Stomach (tissue), 9 donors: ENCODE measurements around the gene AGL. TPM values are rescaled to one million over a fixed set of nuclear protein-coding genes. Genes with fewer than 3 reads are reported as not detected.
"Not testable (repeated sequence)": the region's sequence is repeated elsewhere in the genome, so short reads cannot be mapped to it uniquely, and the experiment has no call there.

Source experiments
- DNase-seq, 2 donors: peaks; one replicate each; pipeline versions ENCODE4 v3.0.0 to v3.0.0-alpha.2; 2013 to 2019
- H3K27ac ChIP-seq, 5 donors: fragments of 200-600 bp in 4 of 5; sonication (generic) in 4 of 5; one replicate each; pipeline ENCODE4 v1.5.1; 2013 to 2019; ENCODE audit warnings: mild to moderate bottlenecking in 1 of 5, moderate library complexity in 1 of 5
- H3K27me3 ChIP-seq, 3 donors: fragments of 200-600 bp; sonication (generic); one replicate each; pipeline ENCODE4 v1.5.1; 2017 to 2019; ENCODE audit warnings: mixed run types in 1 of 3
- H3K36me3 ChIP-seq, 4 donors: fragments of 200-600 bp; sonication (generic); 1 replicate in 3 of 4; 2 replicates in 1 of 4; pipeline ENCODE4 v1.5.1; 2016 to 2019
- H3K4me1 ChIP-seq, 4 donors: fragments of 200-600 bp; sonication (generic); one replicate each; pipeline ENCODE4 v1.5.1; 2016 to 2019
- H3K4me3 ChIP-seq, 4 donors: fragments of 200-600 bp; sonication (generic) in 3 of 4; one replicate each; pipeline ENCODE4 v1.5.1; 2016 to 2019; ENCODE audit warnings: mild to moderate bottlenecking in 1 of 4
- H3K9me3 ChIP-seq, 4 donors: fragments of 200-600 bp; sonication (generic); one replicate each; pipeline ENCODE4 v1.5.1; 2016 to 2019
- EP300 ChIP-seq: sonication (generic); formaldehyde crosslinking; IDR thresholded peaks from one replicate; pipeline ENCODE4 v1.6.1; 2017; ENCODE audit warnings: antibody characterized with exemption
- POLR2A ChIP-seq, 4 donors: fragments of 450-650 bp; IDR thresholded peaks; one replicate each; pipeline ENCODE4 v1.6.1; 2016; ENCODE audit warnings: antibody characterized with exemption in 4 of 4, control low read depth in 2 of 4, mild to moderate bottlenecking in 1 of 4, moderate library complexity in 1 of 4
- POLR2AphosphoS5 ChIP-seq, 3 donors: sonication (generic); formaldehyde crosslinking; IDR thresholded peaks; one replicate each; pipeline ENCODE4 v1.6.1; 2016; ENCODE audit warnings: antibody characterized with exemption in 3 of 3
- WGBS, 5 donors: extraction: QIAGEN DNeasy Blood & Tissue Kit in 3 of 5; methylation state at CpG; one replicate each; pipeline versions ENCODE4 v1.1.5 to v1.1.7; 2013 to 2018; 5-methylcytosine and 5-hydroxymethylcytosine counted together
- intact Hi-C: fragments of 100-400 bp; cut with DNase I; formaldehyde crosslinking; loops from one replicate; pipeline ENCODE4 v1.15.1; 2023; ENCODE audit warnings: low total_unique reads
- polyA plus RNA-seq, 3 donors: library from polyadenylated mRNA; stranded (reverse); fragments of 200-250 nt; gene quantifications; one replicate each; pipeline ENCODE4 v1.2.3, GENCODE V29; 2013
- small RNA-seq, 4 donors: library from RNA; depleted of rRNA; stranded (forward); fragments of <200 nt; gene quantifications; one replicate each; pipeline ENCODE3, GENCODE V24; 2016
- total RNA-seq, 5 donors: library from RNA; depleted of rRNA; stranded (reverse); fragments of >200 nt; gene quantifications; one replicate each; pipeline versions ENCODE4 v1.1.0 to v1.2.3, GENCODE V29; 2014 to 2016
- TF ChIP-seq, protein P1 (sequence below), 7 experiments: fragments of 450-650 bp in 4 of 7; fragments of 200-600 bp in 3 of 7; sonication (generic) in 3 of 7; IDR thresholded peaks; one replicate each; pipeline ENCODE4 v1.5.1; 2016 to 2019; ENCODE audit warnings: antibody characterized with exemption in 7 of 7, control low read depth in 2 of 7, mild to moderate bottlenecking in 1 of 7
- donor health status: healthy with polysubstance abuse.
- donor health status: Bipolar disorder and iron deficiency.
- donor health status: healthy.

The AGL gene
- total and polyA plus RNA-seq, 8 donors, result 4.3 to 107 (median 16.1) TPM

DNA sequence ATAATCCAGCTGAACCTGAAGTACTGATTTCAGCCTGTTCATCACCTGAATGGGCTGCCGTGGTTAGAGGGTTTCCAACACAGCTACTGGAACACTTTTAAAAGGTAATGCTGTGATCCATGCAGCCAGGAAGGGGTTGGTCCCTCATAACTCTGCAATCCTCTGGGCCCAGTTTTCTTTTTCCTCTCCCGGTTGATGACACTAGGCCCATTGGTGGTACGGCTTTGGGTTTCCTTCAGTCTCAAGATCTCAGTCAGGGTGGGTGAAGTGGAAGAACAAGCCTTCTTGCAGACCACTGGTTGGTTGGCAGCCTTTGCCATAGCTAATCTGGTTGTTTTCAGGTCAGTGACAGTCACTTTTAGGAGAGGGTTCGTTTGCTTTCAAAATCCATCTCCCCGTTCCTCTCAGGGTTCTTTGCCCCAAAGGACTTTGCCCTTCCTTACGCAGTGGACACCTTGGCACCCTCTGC, 119.1 kb downstream of the AGL start:
- TF ChIP-seq POLR2A (IDR thresholded peaks at IDR 0.05) (no peak), EP300 (no peak), POLR2AphosphoS5 (IDR thresholded peaks at IDR 0.05) (no peak)
- TF ChIP-seq, protein P1, sequence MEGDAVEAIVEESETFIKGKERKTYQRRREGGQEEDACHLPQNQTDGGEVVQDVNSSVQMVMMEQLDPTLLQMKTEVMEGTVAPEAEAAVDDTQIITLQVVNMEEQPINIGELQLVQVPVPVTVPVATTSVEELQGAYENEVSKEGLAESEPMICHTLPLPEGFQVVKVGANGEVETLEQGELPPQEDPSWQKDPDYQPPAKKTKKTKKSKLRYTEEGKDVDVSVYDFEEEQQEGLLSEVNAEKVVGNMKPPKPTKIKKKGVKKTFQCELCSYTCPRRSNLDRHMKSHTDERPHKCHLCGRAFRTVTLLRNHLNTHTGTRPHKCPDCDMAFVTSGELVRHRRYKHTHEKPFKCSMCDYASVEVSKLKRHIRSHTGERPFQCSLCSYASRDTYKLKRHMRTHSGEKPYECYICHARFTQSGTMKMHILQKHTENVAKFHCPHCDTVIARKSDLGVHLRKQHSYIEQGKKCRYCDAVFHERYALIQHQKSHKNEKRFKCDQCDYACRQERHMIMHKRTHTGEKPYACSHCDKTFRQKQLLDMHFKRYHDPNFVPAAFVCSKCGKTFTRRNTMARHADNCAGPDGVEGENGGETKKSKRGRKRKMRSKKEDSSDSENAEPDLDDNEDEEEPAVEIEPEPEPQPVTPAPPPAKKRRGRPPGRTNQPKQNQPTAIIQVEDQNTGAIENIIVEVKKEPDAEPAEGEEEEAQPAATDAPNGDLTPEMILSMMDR (IDR thresholded peaks at IDR 0.05), result no peak
- intact Hi-C loops, result no loop called here
- Histone ChIP-seq H3K4me1 (peaks cover 9 to 49% (median 35%) of the 10 kb centered on the region in 4 donors), H3K27ac (peak overlapping the region; percentile 91 to 94 (median 91)), H3K4me3 (peak overlapping the region; percentile 76 to 97 (median 90)), H3K36me3 (no peaks in the 10 kb centered on the region), H3K27me3 (no peaks in the 10 kb centered on the region), H3K9me3 (no peaks in the 10 kb centered on the region)
- 5 to 16% (median 9%) methylated on average over 4 to 6 of the region's 6 CpGs for WGBS, 5 donors
- no peak for DNase-seq

DNA sequence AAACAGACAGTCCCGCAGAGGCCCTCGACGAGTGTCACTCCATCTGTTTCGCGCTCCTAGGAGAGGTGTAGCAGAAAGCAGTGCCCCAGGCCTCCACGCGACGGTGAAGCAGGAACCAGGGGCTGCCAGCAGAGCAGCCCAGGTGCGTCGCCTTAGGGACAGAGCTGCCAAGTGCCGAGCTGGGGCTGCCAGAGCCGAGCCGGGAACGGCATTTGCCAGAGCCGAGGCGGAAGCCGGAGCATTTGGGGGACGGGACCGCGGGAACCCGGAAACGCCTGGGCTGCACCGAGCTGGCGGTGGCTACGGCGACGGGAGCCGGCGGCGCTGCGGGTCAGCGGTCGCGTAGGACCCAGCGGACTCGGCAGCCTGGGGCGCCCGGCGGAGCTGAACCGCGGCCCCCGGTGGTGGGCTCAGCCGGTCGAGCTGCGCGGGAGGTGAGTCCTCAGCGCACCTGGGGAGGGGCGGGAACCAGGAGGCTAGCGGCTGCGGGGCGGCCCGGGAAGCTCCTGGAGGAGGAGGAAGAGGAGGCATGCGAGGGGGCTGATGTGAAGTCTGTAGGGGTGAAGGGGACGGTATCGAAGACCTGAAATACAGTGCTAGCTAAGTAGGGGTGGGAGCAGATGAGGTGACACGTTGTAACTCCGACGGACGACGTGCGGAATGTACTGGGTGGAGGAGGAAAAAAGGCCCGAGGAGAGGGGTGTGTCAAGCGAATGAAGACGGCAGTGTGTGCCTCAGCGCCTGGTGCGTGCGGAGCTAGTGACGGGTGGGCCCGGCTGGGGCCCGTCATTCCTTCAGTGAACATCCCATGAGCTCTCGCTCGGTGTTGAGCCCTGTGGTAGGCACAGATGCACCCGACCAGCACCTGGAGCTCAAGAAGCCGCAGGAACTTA, 119.8 kb downstream of the AGL start, which contains the start of gene SLC35A3:
TSS of gene SLC35A3 (plus strand) at position 268 of the 893 bp plus-strand sequence. CDS start 23,559 bp downstream, outside the sequence.
- Histone ChIP-seq H3K9me3 (no peaks in the 10 kb centered on the region), H3K4me3 (peak within 1 kb of the TSS; percentile 76 to 97 (median 90)), H3K36me3 (peaks cover 0 to 2% (median 2%) of the 10 kb centered on the region in 4 donors), H3K27me3 (no peaks in the 10 kb centered on the region), H3K27ac (peak within 1 kb of the TSS; percentile 91 to 94 (median 91)), H3K4me1 (peaks cover 9 to 56% (median 38%) of the 10 kb centered on the region in 4 donors)
- intact Hi-C loops, result no loop called here
- DNase-seq, result peak; percentile 90 to 93
- 0 to 1% (median 0%) methylated on average over 71 to 74 of the region's 74 CpGs for WGBS, 5 donors
- no peak for TF ChIP-seq EP300
- TF ChIP-seq POLR2A (IDR thresholded peaks at IDR 0.05), result peak in 1 of 4 donors; percentile 26
- TF ChIP-seq, protein P1 (IDR thresholded peaks at IDR 0.05), result no peak
- TF ChIP-seq POLR2AphosphoS5 (IDR thresholded peaks at IDR 0.05), result peak in 2 of 3 donors; percentile 80 to 86

DNA sequence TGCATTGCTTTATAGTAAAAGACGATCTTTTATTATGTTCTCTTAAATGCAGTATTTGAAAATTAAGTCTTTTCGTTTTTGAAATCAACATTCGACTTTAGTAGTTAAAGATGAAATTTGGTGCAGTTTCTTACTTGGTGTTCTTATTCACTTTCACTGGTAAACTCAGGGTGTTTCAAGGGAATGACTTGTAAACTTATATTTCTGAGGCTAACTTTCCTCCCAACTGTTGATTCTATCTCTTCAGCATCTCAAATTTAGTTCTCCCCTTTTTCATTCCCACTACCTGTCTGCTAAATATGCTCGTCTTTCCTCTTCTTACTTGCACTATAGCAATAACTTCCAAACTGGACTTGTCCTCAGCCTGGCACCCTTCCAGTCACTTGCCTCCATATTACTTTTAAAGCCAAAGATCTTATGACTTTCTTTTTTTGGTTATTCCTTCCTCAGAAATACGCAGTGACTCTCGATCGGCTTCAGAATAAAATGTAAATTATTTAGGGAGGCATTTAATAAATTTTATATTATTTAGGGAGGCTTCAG, 120.6 kb downstream of the AGL start:
- Histone ChIP-seq H3K9me3 (no peaks in the 10 kb centered on the region), H3K36me3 (peaks cover 0 to 11% (median 9%) of the 10 kb centered on the region in 4 donors), H3K27me3 (no peaks in the 10 kb centered on the region), H3K4me1 (peaks cover 9 to 63% (median 42%) of the 10 kb centered on the region in 4 donors), H3K27ac (peak overlapping the region; percentile 91 to 94 (median 91)), H3K4me3 (peak overlapping the region; percentile 76 to 97 (median 90))
- TF ChIP-seq POLR2AphosphoS5 (IDR thresholded peaks at IDR 0.05) (no peak), POLR2A (IDR thresholded peaks at IDR 0.05) (no peak), EP300 (no peak)
- TF ChIP-seq, protein P1 (IDR thresholded peaks at IDR 0.05), result no peak
- peak; percentile 41 to 48 for DNase-seq
- 27 to 44% (median 38%) methylated on average over 7 of the region's 7 CpGs for WGBS, 5 donors
- intact Hi-C loops, result no loop called here

DNA sequence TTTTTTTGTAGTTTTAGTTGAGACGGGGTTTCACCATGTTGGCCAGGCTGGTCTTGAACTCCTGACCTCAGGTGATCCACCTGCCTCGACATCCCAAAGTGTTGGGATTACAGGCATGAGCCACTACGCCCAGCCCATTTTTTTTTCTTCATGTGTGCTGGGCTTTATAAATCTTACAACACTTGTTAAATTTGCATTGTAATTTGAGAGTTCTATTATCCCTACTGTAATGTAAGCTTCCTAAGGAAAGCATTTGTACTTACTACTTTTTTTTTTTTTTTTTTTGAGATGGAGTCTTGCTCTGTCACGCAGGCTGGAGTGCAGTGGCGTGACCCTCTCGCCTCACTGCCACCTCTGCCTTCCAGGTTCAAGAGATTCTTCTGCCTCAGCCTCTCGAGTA, 121.9 kb downstream of the AGL start:
- peaks cover 9 to 68% (median 43%) of the 10 kb centered on the region in 4 donors for H3K4me1 ChIP-seq
- H3K36me3 ChIP-seq, result peaks cover 0 to 19% (median 15%) of the 10 kb centered on the region in 4 donors
- WGBS, 5 donors, result 44 to 76% (median 63%) methylated on average over 7 of the region's 7 CpGs
- H3K27me3 ChIP-seq, H3K4me3 ChIP-seq, DNase-seq, H3K9me3 ChIP-seq, intact Hi-C loops: not testable (repeated sequence)
- peak overlapping the region in 4 of 5 donors; percentile 32 to 91 (median 71) for H3K27ac ChIP-seq

Small RNA genes within 50 kb of the gene (small RNA-seq; reads per million reads assigned to genes)
- 0 reads per million in 4 donors for gene AC096949.1

Other genes with a start within 250 kb of the AGL start
- 10 to 100 TPM in 1 of 5 donors, 1 to 10 TPM in 4; 1.2 to 16.2 (median 4.6) TPM for gene PALMD, start 204.2 kb upstream of the AGL start, total RNA-seq
- 10 to 100 TPM in 1 of 3 donors, 1 to 10 TPM in 2; 1.8 to 15.0 (median 2.6) TPM for gene PALMD, start 204.2 kb upstream of the AGL start, polyA plus RNA-seq
- gene FRRS1, start 83.7 kb upstream of the AGL start, total RNA-seq, result 10 to 100 TPM in 3 of 5 donors, 1 to 10 TPM in 2; 3.2 to 21.1 (median 11.1) TPM
- gene FRRS1, start 83.7 kb upstream of the AGL start, polyA plus RNA-seq, result 1 to 10 TPM in 2 of 3 donors, under 1 TPM in 1; 0.46 to 1.7 (median 1.5) TPM
- gene SLC35A3, start 119.6 kb downstream of the AGL start, total RNA-seq, result 100 to 1,000 TPM in 2 of 5 donors, 10 to 100 TPM in 3; 37.1 to 206 (median 83.6) TPM
- 10 to 100 TPM in 1 of 3 donors, 1 to 10 TPM in 2; 5.7 to 12.4 (median 9.6) TPM for gene SLC35A3, start 119.6 kb downstream of the AGL start, polyA plus RNA-seq